HG02798 (cell line): Measurements from ENCODE around the gene CELF5.

Experiments used
- ATAC-seq: cut with Tn5 transposase; IDR thresholded peaks from one replicate; pipeline ENCODE4 v1.9.1; 2021; ENCODE audit warnings: mild to moderate bottlenecking; ENCODE audit not compliant: unreplicated experiment, poor library complexity

The CELF5 gene

DNA sequence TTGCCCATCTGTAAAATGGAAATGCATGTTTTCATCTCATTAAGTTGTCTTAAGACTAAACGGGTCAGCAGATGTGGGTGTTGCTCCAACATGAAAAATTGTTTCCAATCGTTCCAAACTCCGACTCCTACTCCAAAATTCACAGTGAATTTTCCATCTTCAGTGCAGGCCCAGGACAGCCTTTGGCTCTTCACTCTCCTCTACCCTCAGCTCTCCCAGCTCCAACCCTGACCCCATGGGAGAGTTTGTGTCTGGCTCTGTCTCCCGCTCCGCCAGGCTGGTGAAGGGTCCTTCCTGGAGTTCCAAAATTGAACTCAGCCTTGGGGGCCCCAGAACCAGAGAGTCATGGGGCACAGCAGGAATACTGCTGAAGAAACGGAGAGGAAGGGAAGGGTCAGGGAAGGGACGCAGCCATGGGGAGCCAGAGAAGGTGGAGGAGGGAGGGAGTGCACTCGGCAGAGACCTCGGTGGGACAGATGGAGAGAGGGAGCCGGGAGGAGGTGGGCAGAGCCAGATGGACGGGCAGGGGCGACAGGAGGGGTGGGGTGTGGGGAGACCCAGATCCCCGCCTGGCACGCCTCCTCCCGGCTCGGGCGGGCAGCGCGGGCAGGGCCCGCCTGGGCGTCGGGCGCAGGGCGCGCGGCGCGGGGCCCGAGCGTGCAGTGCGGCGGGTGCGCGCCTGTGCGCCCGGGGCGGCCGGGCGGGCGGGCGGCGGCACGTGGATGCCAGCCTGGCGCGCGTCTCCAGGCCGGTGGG is 45.6 kb downstream of the CELF5 start:
- no peak for ATAC-seq

- no peak for ATAC-seq
Measured at GRCh38 chr19:3270902-3271301, 46.4 kb downstream of the CELF5 start.

- ATAC-seq: no peak
Measured at GRCh38 chr19:3272401-3272931, 48.0 kb downstream of the CELF5 start.

GRCh38 chr19:3272952-3273351 is 48.5 kb downstream of the CELF5 start:
- ATAC-seq: no peak

DNA sequence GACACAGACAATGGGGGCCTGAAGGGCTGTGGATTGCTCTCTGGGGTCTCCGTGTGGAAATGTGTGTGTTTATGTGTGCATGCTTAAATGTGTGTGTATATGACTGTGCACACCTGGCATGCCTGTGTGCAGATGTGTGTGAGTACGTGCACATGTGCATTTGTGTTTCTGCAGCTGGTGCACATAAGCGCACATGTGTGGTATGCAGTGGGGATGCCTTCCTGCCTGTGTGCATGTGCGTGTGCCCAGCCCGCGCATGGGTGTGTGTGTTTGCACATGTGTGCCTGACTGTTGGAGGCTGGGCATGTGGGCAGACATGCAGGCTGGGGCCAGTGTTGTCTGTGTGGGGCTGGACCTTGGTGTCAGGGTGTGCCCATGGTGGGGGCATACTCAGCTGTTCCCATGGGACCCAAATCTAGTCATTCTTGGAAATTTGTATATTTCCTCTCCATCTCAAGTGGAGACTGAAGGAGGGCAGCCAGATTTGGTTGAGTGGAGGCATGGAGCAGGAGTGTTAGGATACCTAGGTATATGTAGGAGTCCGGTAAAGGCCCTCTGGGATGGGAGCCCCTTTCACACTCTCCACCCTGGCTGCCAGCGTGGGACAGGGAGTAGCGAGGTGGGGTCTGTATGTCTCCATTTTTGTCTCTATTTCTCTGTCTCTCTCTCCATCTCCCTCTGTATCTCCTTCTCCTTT is 49.9 kb downstream of the CELF5 start:
- ATAC-seq: no peak

DNA sequence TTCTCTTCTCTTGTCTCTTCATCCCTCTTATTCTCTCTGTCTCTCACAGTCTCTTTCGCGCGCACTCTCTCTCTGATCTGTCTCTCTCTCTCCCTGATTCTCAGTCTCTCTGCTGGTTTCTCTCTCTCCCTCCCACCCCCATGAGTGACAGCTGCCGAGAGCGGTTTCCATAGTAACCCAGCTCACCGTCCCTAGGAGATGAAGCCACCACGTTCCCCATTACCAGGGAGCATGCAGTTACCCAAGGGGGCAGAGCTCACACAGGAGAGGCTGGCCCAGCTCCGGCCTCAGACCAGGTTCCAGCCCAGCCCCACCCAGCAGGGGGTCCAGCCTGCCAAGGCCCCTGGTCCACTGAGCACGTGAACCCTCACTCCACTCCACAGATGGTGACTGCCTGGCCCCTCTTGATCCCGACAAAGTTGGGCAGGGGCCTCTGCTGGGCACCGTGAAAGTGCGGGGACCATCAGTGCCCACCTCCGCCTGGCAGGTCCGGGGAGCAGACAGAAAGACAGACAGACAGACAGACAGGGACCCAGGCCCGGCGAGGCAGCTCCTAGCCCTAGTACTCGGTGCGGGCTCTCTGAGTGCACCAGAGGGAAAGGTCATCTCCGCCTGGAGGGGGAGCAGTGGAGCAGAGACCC is 50.6 kb downstream of the CELF5 start:
- ATAC-seq: no peak

DNA sequence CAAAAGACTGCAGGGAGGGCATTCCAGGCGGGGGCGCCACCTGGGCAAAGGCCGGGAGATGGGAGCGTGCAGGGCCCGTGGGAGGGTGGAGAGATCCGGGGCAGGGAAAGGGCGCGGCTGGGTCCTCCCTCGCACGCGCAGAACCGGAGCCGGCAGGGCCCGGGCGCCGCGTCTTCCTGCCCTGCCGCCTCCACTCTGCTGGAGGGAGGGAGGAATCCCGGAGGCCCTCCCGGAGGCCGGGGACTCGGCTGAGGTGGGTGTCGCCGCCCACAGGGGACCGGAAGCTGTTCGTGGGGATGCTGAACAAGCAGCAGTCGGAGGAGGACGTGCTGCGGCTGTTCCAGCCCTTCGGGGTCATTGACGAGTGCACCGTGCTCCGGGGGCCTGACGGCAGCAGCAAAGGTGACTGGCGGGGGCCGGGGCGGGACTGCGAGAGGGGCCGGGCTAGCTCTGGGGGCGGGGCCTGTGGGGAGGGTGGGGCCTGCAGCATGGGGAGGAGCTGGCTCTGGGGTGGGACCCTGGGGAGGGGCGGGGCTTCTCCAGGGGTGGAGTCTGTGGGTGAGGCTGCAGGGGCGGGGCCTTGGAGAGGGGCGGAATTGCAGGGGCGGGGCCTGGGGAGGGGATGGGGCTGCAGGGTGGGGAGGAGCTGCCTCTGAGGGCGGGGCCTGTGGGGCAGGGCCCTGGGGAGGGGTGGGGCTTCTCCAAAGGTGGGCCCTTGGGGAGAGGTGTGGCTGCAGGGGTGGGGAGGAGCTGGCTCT is 51.3 kb downstream of the CELF5 start:
- ATAC-seq: no peak

DNA sequence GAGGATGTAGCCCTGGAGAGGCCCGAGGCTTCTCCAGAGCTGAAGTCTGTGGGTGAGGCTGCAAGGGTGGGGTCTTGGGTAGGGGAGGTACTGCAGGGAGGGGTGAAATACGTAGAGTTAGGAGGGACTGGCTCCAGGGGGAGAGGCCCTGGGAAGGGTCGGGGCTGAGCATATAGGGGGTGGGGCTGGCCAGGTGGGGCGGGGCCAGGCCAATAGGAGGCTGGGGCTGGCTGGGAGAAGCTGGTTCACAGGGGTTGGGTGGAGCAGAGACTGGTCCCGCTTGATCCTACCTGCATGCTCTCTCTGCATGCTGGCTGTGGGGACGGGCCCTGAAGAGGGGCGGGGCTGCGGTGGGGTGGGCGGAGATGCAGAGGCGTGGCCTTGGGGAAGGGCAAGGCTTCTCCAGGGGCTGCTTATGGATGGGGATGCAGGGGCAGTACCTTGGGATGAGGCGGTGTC is 51.9 kb downstream of the CELF5 start:
- ATAC-seq: no peak

GRCh38 chr19:3277649-3278048 is 53.2 kb downstream of the CELF5 start:
- no peak for ATAC-seq

GRCh38 chr19:3278294-3278693 is 53.8 kb downstream of the CELF5 start:
- ATAC-seq: no peak

GRCh38 chr19:3278749-3279148 is 54.3 kb downstream of the CELF5 start:
- no peak for ATAC-seq

DNA sequence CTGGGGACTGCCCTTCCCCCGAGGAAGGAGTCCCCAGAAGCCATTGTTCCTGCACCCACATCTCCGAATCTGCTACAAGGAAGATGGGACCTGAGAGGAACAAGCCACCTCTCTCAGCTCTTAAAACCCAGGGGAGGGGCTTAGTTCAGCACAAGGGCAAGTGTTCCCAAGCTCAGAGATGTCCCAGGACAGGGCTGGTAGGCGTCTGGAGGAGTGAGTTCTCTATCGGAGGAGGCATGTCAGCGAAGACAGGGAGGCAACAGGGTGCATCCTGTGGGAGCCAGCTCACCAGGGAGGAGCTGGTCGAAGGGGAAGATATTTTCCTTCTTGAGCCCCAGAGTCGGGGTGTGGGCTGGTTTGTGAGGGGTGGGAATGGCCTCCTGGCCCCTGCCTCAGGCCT is 54.8 kb downstream of the CELF5 start:
- no peak for ATAC-seq

GRCh38 chr19:3281026-3281425 is 56.6 kb downstream of the CELF5 start:
- no peak for ATAC-seq

- no peak for ATAC-seq
Measured at GRCh38 chr19:3282155-3282554, 57.7 kb downstream of the CELF5 start.

- ATAC-seq: no peak
Measured at GRCh38 chr19:3282564-3282963, 58.1 kb downstream of the CELF5 start.

GRCh38 chr19:3283246-3283751 is 58.8 kb downstream of the CELF5 start:
- no peak for ATAC-seq

DNA sequence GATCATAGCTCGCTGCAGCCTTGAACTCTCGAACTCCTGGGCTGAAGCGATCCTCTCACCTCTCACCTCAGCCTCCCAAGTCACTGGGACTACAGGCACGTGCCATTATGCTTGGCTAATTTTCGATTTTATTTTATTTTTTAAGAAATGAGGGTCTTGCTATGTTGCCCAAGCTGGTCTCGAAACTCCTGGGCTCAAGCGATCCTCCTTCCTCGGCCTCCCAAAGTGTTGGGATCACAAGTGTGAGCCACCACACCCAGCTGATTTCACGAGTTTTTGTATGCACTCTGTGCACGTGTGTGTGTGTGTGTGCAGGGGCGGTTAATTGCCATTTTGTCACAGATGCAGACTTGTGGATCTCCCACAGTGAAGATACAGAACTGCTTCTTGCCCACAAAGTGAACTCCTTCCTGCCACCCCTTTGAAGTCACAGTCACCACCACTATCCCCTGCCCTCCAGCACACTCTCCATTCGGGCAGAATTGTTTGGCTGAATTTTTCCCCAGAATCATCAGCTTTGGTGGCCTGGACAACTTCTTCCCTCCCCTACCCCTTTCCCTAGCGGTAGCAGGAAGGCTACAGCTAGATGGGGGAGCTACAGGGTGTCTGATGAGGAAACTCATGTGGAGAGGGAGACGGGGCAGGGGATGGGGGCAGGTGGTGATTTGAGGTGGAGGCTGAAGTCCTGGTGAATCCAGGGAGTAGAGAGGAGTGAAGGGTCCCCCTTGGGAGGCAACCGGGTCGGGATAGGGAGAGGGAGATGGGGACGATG is 59.6 kb downstream of the CELF5 start:
- no peak for ATAC-seq

- ATAC-seq: no peak
Measured at GRCh38 chr19:3284759-3285646, 60.5 kb downstream of the CELF5 start.
